GM19455 (cell line): ENCODE measurements around the gene HDGFL3.

Experiments
- ATAC-seq: cut with Tn5 transposase; IDR thresholded peaks from one replicate; pipeline ENCODE4 v1.9.1; 2021; ENCODE audit not compliant: unreplicated experiment

HDGFL3 gene

DNA sequence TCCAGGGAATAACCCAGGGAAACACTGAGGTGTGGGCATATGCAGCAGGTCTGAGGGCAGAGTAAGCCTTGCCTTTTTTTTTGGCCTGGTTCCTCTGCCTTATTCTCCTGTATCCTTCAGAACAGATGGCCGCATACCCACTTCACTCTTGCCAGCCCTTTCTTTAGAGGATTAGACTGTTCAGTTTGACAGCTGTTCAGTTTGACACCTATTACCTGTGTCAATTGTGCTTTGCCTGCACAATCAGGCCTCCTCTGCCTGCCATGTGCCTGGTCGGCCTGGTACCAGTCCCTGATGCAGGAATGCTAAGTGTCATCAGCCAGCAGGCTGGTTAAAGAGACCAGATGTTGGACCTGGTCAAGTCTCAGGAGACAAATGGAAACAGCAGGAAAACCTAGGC lies 77.8 kb downstream of the HDGFL3 start:
- ATAC-seq = no peak

DNA sequence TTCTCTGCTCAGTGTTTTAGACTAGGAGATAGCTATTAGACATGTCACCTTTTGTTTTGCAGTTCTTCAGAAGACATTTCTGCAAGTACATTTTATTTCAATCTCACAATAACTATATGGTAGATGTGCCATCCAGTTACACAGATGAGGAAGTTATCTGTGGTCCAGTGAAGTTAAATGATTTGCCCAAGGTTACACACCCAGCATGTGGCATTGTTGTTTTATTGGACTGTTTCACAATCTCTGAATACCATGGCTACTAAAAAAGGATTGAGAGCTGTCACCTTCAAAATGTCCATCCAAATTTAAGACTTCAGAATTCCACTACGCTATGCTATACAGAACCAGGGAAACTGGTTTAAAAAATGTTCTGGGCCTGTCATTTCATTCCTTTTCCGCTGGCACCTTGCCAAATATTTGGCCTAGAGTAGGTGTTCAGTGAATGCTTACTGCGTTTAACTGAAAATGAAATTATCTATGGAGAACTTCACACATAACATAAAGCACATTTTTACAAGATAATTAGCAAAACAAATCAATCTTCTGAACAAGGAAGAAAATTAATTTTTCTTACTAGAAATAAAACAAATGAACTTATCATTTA lies 80.0 kb downstream of the HDGFL3 start:
- no peak for ATAC-seq

DNA sequence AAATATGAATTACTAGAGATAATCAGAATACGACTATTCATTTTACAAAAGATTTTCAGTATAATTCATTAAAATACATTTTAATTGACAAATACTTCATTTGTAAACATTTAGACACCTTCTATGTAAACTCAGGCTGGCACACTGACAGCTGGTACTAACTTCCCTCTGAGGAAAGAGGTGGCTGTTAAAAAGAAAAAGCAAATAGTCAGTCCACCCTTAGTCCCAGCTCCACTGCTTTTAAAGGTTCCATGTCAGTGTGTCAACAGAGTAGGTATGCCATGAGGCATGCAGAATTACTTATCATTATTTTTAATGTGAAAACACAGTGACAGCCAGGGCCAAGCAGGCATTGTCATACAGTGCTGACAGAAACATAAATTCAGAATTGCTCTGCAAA lies 84.1 kb downstream of the HDGFL3 start:
- no peak for ATAC-seq

DNA sequence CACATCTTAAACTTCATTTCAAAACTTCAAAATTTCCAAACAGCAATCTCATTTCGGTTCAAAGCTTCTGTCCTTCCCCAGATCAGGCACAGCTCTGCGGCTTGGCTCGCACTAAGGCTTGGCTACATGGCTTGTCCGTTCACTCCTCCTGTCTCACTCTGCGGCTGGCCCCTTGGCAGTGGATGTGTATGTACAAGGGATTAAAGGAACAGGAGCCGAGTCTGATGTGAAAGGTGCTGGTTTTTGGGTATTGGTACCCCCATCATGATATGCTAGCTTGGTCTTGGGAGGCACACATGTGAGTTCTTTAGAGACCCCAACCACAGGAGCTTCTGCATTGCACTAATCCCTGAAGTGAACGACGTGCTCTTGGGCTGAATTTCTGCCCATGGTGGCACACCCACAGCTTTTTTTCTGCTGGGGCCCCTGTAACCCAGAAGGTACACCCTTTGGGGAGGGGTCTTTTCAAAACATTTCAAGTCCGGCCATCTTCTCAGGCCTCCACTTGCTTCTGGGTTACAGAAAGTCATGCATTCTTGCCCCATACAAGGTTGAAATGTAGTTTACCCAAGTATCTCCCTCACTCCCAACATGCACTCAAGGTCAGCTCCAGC lies 87.5 kb downstream of the HDGFL3 start:
- no peak for ATAC-seq

DNA sequence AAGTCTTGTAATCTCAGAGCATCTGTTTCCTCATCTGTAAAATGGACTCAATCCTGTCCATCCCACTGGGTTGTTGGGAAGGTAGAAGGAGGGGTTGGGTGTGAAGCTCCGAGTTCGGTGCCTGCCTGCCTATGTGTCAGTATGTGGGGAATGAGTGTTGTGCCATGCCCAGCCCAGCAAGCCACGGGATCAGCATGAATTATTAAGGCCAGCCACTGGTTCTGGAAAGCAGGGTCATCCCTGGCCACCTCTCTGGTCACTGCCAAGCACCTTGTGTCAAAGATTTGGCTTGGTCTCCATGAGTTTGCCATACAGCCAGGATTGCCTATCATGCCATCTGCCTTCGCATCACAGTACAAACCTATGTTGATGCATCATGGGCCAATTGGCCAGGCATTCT lies 88.7 kb downstream of the HDGFL3 start:
- no peak for ATAC-seq

DNA sequence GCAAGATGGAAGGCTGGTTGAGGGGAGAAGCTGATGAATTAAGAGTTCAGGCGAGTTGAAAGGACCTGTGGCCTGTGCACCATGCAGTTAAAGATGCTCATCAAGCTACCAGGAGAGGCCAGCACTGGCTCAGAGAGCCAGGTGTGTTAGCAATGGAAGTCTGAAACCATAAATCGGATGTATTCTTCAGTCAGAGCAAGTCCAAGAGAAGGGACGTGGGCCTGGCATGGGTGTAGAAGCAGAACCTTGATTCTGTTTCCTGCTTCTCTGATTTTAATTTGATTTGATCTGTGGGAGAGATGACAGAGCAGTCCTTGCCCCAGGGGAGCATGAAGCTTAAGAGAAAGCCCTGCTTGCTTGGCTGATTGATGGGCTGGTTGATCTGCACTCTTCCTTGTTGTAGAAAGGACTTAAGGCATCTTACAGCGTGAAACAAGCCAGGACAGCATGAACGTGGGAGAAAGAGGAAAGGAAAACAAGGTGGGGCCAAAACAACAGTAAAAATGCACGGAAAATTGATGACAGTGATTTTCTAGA lies 89.3 kb downstream of the HDGFL3 start:
- no peak for ATAC-seq

DNA sequence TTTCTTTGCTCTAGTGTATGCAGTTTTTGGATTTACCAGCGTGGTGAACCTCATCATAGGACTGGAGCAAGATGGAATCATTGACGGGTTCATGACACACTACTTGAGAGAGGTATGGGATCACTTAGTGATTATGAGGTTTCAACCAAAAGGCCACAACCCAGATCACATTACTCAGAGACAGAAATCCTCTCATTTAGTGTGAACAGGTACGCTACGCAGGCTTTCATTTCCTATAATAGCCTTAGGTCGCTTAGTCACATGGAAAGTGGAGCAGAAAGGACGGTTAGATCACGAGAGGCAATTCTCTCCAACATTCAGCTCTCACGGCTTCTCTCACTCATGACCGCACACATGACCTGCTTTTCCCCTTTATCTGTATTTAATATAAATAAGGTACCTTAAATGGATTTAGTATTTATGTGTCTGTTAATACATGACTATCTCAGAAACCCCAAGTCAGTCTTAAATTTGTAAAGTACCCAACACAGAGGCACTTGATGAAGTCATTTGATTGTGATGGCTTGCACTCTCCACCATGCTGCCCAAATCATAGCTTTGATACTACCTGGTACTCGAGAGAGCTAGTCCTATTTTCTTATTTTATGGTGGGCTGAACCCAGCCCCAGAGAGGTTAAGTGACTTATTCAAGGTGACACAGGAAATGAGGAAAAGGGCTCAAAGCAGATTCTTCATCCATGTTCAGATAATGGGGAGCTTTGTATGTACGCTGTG lies 91.6 kb downstream of the HDGFL3 start:
- ATAC-seq = peak; percentile 76

DNA sequence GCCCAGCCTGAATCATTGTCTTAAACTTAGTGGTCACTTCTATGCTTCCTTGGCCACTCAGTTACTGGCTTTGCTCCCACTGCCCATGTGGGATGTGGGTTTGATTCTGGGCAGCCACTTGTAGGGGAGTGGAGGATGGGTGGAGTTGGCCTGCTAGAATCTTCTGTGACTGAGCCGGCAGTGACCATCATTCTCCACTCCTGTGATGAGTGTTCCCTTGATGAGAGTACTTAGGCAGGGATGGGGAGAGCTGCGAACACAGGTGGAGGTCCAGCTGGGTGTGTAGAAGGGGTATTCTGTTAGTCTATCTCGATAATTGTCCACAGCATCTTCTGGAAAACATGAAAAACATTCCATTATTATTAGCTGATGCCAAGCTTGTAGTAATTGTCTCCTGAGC lies 92.2 kb downstream of the HDGFL3 start:
- no peak for ATAC-seq

DNA sequence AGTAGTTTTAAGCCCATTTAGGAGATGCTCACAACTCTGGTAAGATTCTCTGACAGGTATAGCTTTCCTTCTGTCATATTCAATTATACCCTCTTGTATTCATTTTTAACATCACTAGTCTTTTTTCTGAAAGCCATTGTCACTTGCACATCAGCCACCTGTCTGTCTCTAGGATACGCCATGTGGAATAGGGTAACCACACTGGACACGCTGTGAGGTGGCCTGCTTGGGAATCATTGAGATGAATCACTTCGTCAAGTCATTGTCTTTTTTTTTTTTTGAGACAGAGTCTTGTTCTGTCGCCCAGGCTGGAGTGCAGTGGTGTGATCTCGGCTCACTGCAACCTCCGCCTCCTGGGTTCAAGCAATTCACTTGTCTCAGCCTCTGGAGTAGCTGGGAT lies 92.8 kb downstream of the HDGFL3 start:
- no peak for ATAC-seq

DNA sequence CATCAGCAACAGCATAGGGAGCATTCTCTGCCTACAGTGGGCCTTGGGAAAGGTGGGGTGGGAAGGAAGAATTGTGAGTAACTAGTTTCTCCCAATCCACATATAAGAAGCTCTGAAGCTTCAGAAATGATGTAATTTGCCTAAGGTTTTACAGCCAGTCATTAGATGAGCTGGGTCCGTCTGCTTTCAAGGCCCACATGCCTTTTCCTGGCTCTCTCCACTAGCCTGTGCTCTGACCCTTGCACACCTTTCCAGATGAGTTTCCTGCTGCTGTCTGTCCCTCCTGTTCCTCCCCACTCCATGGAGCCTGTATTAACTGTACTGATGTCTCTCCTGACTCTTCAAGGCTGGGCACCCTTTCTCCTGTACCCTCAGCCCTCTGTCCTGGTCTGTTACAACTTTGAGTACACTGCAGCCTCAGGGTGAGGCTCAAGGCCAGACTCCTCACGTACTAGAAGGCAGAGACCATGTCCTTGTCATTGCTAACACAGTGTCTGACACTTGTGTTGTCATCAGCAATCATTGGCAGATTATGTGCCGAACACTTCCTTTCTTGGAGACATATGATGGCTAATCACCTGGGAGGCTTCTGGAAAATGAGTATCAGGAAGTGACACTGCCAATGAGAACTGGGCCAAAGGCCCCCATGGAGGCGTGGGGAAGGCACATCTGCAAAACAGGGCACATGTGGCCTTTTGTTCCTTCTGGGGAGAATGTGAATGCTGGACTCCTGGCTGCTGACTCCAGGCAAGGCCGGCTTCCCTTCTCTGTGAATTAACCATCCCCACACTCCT lies 93.5 kb downstream of the HDGFL3 start:
- ATAC-seq = no peak

DNA sequence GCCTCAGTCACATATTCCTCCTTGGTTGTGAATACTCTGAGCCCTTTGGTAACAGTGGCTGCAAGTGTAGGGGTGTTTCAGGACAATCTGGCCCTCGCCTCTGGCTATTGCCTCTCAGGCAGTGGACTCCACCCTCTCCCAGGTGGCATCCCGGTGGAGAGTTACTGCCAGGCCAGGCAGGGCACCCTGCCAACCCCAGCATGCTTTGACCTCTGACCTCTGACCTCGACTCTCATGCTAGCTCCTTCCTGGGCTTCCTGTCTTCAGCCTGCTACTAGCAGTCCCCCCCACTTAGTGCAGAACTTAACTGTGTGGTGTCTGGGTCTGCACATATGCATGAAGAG lies 94.7 kb downstream of the HDGFL3 start:
- ATAC-seq = no peak

DNA sequence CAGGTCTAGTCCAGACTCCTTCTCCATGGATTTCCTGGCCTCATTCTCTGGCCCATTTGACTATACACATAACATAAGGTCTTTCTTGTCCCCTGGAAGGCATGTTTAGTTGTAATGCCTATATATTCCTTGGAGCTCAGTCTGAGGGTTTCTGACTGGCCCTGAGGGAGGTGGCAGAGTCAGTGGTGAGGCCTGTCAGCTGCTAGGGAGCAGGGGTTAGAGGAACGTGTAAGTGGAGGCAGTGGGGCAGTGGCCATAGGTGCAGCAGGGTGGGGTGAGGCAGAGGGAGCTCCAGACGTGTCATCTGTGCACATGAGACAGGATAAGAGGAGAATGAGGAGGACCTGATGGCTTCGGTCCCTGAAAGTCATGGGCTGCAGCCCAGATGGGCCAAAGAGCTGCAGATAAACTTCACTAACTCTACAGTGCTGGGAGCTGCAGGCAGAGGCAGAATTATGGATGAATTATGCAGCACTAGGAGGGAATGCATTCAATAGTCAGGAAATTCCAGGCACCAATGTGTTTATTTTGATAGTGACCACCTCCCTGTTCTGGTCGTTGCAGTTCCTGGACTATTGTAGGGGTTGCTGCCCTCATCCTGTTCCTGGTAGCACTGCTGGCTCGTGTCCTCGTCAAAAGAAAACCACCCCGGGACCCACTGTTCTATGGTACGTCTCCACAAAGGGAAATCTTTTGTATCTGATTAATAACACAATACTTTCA lies 95.2 kb downstream of the HDGFL3 start:
- ATAC-seq = no peak

DNA sequence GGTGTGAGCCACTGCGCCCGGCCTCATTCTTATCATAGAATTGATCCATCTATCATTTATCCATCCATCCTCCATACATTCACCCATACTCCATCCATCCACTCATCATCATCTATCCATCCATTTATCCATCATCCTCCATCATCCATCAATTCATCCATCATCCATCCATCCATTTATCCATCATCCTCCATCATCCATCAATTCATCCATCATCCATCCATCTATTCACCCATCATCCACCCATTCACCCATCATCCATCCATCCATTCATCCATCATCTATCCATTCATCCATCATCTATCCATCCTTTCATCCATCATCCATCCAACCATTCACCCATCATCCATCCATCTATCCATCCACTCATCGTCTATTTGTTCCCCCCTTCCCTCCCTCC lies 96.5 kb downstream of the HDGFL3 start:
- no peak for ATAC-seq

DNA sequence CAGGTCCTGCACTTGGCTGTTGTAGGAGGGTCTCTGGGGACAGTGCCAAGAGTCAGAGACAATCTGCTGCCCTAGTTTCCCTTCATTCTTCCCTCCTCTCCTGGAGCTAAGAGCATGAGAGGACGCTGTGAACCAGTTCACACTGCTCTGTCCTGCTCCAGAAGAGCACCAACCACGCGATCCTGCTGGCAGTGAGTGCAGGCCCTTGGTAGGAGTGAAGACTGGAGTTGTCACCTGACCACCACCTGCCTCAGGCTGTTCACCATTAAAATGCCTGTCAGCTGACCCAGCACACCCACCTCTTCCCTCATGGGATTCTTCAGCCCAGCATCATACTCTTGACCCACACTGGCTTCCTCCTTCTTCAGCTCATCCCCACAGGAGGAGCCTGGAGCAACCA lies 97.2 kb downstream of the HDGFL3 start:
- no peak for ATAC-seq

DNA sequence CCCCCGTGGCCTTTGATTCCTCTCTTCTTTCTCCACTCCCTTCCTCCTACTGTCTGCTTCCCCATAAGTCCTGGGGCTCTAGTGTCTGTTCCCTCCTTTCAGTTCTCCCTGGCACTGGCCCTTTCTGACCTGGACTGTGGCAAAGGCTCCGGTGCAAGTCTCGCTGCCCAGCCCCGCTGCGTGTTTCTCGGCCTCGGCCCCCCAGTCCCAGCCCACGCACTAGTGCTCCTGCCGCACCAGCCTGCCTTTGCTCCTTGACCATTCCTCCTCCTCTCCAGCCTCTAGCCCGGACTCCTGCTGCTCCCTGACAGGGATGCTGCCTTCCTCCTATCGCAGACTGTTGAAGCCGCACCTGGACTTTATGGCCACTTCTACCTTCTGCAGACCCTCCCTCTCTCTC lies 98.1 kb downstream of the HDGFL3 start:
- no peak for ATAC-seq

DNA sequence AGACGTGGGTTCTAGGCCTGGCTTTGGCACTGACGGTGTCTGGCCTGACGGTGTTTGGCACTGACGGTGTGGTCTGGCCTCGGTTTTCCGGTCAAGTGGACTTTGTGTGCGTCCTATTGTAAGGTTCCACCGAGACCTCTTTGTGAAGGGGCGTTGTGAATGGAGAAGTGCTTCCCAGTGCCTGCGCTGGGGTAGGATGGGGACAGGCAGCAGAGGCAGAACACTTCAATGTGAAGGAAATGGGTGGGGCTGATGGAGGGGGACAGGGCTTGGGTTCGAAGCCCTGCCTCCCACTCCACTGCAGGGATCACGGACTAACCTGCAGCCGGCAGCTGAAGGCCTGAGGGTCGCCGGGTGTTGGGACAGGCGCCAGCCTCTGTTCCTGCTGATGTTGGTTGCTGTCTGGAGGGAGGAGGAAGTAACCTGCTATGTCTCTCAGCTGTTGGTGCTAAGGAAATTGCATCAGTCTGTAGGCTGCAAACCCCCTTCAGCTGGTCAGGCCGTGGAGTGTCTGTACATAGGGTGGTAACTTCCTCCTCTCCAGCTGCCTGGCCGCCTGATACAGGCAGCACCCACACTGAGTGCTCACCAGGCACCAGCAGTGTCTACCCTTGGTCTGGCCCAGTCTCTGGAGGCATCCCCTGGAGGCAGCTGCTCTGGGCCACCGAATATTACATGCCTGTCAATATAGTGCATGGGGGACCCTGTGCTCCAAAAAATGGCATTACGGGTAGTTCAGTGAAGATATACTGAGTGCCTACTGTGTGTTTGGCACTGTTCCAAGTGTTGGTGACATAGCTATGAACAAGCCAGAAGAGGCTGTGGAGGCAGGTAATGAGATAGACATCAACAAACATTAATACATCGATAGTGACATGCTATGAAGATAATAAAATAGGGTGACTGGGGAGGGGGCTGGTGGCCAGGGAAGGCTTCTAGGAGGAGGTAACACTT lies 99.1 kb downstream of the HDGFL3 start:
- peak; percentile 65 for ATAC-seq

DNA sequence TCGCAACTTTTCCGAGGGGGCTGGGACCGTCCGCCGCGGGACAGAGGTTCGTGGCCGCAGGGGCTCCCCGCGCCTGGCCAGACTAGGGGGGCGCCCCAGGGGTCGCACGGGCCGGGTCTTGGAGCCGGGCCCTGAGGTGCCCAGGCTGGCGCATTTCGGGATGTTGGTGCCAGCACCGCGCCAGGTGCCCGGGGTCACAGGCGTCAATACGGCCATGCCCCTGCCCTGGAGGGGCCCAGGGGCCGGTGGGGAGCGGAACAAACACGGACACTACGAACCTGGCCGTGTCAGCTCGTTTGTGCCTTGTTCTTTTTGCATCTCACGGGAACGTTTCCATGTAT lies 99.8 kb downstream of the HDGFL3 start:
- ATAC-seq = no peak

DNA sequence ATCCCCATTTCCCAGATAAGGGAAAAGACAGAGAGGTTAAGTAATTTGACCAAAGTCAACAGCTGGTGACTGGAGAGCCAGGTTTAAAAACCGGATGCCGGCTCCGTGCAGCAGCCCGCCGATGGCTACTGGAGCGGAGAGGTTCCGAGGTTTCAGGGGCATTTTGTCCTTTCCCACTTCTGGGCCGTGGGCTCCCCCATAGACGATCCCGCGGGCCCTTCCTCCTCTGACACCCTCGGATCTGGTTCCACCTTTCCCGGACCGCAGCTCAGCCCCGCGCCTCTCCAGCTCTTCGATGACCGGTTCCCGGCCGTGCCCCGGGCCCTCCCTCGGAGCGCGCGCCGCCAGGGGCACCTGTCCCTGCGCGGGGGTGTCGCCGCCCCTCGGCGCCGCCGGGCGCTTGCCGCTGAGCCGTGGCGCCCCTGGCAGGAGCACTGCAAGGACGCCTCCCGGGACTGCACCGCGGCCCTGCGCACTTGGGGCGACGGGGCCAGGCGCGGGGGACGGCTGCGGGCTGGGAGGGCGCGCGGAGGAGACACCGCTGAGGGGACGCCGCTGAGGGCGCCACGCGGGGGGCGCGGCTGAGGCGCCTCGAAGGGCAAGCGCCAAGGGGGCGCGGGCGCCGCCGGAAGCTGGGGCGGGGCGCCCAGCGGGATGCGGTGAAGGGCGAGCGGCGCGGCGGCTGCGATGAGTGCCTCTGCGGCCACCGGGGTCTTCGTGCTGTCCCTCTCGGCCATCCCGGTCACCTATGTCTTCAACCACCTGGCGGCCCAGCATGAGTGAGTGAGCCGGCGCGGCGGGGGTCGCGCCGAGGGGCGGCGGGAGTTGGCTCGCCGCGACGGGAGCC lies 100.4 kb downstream of the HDGFL3 start, which contains the start of gene TM6SF1:
Gene TM6SF1 (plus strand): TSS at position 652 of the 847 bp plus-strand sequence. CDS start 36 bp downstream, at position 688.
- ATAC-seq = peak; percentile 39

DNA sequence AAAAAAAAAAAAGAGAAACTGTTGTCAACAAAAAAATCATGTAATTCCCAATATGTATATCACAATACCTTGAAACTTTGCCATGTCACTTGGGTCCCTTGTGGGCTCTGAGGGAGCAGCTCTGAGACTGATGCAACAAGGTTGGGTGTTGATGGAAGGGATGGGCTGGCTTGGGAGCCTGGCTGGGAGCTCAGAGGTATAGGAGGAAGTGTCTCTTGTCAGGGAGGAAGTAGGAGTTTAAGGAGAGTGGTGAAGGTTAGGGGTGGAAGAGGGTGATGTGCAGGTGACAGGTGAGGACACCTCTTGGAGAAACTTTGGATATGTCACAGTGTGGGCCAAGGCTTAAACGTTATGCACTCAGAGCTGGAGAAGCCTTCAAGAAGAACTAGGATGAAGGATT lies 102.2 kb downstream of the HDGFL3 start:
- no peak for ATAC-seq
